Stimulated activated naive B cell treated with anti-CD40 and anti-IgM and Interleukin-4, amounts not matched to agents 10 μg/mL and 1 μg/mL and 100 μg/mL, for 72 hours (primary cell): Measurements from ENCODE around the gene ZPBP.
A peak's percentile ranks its signal among the peaks of the same experiment; 100 is the strongest.
"Not testable (repeated sequence)": the region's sequence is repeated elsewhere in the genome, so short reads cannot be mapped to it uniquely, and the experiment has no call there.

Source experiments
- ATAC-seq, 2 donors: fragments of 150-1000 bp; cut with Tn5 transposase; replicated peaks; 2 replicates each; pipeline ENCODE4 v1.10.0; 2021; ENCODE audit warnings: moderate library complexity in 1 of 2
- DNase-seq: peaks from one replicate; pipeline ENCODE4 v3.0.0; 2021
- H3K27ac Mint-ChIP-seq: one replicate; pipeline ENCODE4 v1.8.0; 2022; ENCODE audit warnings: mild to moderate bottlenecking, mixed read lengths
- H3K27me3 Mint-ChIP-seq, 2 donors: one replicate each; pipeline ENCODE4 v1.8.0; 2022; ENCODE audit warnings: mixed read lengths in 2 of 2
- H3K36me3 Mint-ChIP-seq, 2 donors: one replicate each; pipeline ENCODE4 v1.8.0; 2022; ENCODE audit warnings: mixed read lengths in 2 of 2, mild to moderate bottlenecking in 1 of 2
- H3K4me1 Mint-ChIP-seq, 2 donors: one replicate each; pipeline ENCODE4 v1.8.0; 2022; ENCODE audit warnings: mixed read lengths in 2 of 2, mild to moderate bottlenecking in 1 of 2
- H3K4me3 Mint-ChIP-seq, 2 donors: one replicate each; pipeline ENCODE4 v1.8.0; 2022; ENCODE audit warnings: mild to moderate bottlenecking in 2 of 2, mixed read lengths in 2 of 2, moderate library complexity in 1 of 2
- H3K9me3 Mint-ChIP-seq, 2 donors: one replicate each; pipeline ENCODE4 v1.8.0; 2022; ENCODE audit warnings: mixed read lengths in 2 of 2, mild to moderate bottlenecking in 1 of 2

Gene ZPBP

DNA sequence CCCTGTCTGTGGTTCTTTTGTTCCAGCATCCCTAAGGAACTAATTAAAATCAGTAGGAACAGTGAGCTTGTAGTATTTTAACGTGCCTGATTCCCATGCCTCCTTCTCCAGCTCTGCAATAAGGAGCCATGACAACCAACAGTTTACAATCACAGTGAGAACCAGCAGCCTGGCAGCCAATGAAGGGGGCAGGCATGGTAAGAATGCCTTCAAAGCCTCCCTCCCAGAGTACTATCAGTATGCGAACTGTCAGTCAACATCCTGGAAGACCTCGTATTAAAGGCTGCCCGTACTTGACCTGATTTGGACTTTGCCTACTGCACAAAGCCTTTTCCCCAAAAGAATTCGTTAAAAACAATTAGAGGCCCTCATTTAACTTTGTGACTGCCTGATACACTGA, 7.7 kb downstream of the ZPBP start:
- ATAC-seq = no peak
- Mint-ChIP-seq H3K4me1 (no peaks in the 10 kb centered on the region), H3K9me3 (peaks cover 0 to 1% of the 10 kb centered on the region in 2 donors), H3K36me3 (no peaks in the 10 kb centered on the region), H3K27ac (no peak overlapping the region), H3K4me3 (no peak overlapping the region), H3K27me3 (peaks cover 0 to 5% of the 10 kb centered on the region in 2 donors)
- DNase-seq = no peak

DNA sequence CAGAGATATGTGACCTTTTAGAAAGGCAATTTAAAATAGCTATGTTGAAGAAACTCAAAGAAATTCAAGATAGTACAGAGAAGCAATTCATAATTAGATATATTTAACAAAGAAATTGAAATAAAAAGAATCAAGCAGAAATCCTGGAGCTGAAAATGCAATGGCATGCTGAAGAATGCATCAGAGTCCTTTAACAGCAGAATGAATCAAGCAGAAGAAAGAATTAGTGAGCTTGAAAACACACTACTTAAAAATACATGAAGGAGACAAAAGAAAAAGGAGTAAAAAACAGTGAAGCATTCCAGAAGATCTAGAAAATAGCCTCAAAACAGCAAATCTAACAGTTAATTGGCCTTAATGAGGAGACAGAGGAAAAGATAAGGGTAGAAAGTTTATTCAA, 20.0 kb downstream of the ZPBP start:
- ATAC-seq (no peak), DNase-seq (no peak)
- Mint-ChIP-seq H3K27me3 (peaks cover 22 to 36% of the 10 kb centered on the region in 2 donors), H3K4me3 (no peak overlapping the region), H3K4me1 (peaks cover 13 to 19% of the 10 kb centered on the region in 2 donors), H3K9me3 (peaks cover 18 to 22% of the 10 kb centered on the region in 2 donors), H3K27ac (no peak overlapping the region), H3K36me3 (peaks cover 9 to 17% of the 10 kb centered on the region in 2 donors)

DNA sequence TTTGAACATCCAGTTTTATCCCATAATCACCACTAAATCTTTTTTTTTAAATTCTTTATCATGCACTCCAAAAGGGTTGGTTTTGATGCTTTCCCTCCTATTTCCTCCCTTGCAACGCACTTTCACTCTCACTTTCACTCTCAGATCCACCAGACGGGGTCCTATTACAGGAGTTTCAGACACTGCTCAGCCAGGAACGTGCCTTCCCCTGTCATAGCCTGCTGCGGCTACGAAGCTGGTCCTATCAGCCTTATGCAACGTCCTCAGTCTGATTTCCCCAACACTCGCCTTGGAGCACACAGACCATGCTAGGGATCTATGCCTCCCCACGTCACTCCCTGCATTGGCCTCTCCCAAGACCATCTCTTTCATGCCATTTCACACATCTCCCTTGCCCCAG, 23.4 kb downstream of the ZPBP start:
- peaks cover 6 to 16% of the 10 kb centered on the region in 2 donors for H3K27me3 Mint-ChIP-seq
- H3K9me3 Mint-ChIP-seq = peaks cover 16 to 22% of the 10 kb centered on the region in 2 donors
- ATAC-seq = peak; percentile 86 to 90
- peaks cover 13 to 21% of the 10 kb centered on the region in 2 donors for H3K4me1 Mint-ChIP-seq
- DNase-seq = peak; percentile 29
- peak overlapping the region; percentile 84 for H3K27ac Mint-ChIP-seq
- peak overlapping the region; percentile 83 to 84 for H3K4me3 Mint-ChIP-seq
- peaks cover 9 to 17% of the 10 kb centered on the region in 2 donors for H3K36me3 Mint-ChIP-seq

DNA sequence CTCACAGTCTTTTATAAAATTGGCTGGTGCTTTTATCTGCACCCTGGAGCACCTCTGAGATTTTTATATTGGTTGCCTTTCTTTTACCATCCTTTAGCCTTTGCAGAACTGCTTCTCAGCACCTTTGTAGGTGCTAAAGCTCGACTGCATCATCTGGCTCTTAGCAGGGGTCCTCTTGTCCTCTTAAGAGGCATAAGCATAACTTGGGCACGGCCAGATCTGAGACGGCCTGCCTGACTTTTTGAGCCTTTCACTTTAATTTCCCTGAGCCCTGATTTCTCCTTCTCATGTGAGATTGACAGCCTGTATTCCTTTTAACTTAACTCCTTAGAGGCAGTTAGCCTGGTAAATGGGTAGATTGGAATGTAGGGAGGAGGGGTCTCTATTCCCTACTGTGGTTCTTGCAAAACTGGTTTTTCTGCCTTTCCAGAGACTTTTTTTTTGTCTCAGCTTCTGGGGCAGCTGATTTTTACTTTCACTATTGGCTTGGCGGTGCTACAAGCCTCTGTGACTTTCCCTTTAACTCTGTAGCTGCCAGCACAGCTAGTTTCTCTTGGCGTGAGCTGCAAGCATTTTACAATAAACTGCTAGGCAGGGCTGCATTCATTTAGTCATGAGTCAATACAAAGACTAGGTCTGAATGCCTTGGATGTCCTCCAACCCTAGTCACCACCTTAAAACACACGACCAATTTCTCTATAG, 24.0 kb downstream of the ZPBP start:
- DNase-seq (no peak), ATAC-seq (peak; percentile 62 to 67)
- H3K4me3 Mint-ChIP-seq = peak overlapping the region; percentile 83 to 84
- peaks cover 8 to 10% of the 10 kb centered on the region in 2 donors for H3K27me3 Mint-ChIP-seq
- H3K4me1 Mint-ChIP-seq = peaks cover 13 to 21% of the 10 kb centered on the region in 2 donors
- H3K9me3 Mint-ChIP-seq = peaks cover 16% of the 10 kb centered on the region in 2 donors
- peak overlapping the region; percentile 84 for H3K27ac Mint-ChIP-seq
- peaks cover 9 to 16% of the 10 kb centered on the region in 2 donors for H3K36me3 Mint-ChIP-seq

DNA sequence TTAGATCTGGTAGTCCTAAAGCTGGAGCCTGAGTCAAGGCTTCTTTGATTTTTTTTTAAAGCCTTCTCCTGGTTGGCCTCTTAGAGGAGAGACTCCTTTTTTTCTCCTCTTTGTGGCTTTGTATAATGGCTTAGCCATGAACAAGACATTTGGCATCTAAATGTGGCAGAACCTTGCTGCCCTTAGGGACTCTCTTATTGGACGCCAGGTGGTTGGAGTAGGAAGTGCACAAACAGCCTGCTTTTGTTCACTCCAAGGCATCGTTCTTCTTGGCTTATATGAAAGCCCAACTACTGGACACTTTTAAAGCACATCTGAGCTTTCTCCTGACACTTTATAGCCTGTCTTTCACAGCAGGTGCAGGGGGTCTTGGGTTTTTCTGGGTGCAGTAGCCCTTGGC, 25.0 kb downstream of the ZPBP start:
- DNase-seq (no peak), ATAC-seq (peak; percentile 76 to 85)
- Mint-ChIP-seq H3K9me3 (peaks cover 10 to 14% of the 10 kb centered on the region in 2 donors), H3K27ac (no peak overlapping the region), H3K4me3 (peak overlapping the region; percentile 83 to 84), H3K27me3 (peaks cover 4 to 5% of the 10 kb centered on the region in 2 donors), H3K4me1 (peaks cover 13 to 21% of the 10 kb centered on the region in 2 donors), H3K36me3 (peaks cover 6 to 13% of the 10 kb centered on the region in 2 donors)

DNA sequence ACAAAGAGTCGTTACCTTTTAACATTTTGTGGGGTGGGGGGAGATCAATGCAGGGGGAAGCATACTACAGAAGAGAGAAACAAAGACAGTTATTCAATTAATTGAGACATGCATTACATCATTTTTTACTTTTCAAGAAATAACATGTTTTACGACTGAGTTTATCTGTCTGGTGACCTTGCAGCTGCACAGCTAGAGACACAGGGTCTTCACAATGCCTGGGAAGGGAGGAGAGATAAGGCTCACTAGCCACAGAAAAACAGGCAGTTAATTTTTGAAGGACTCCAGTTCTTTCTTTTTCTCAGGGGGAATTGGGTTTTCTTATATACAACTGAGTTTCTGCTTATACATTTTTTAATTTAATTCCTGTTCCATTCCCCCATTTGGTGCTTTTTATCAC, 30.1 kb downstream of the ZPBP start:
- Mint-ChIP-seq H3K4me1 (peaks cover 0 to under 1% of the 10 kb centered on the region in 2 donors), H3K36me3 (peaks cover 3% of the 10 kb centered on the region in 2 donors), H3K27ac (no peak overlapping the region), H3K9me3 (peaks cover 5 to 8% of the 10 kb centered on the region in 2 donors), H3K4me3 (no peak overlapping the region), H3K27me3 (peaks cover 14 to 30% of the 10 kb centered on the region in 2 donors)
- ATAC-seq = no peak
- DNase-seq = no peak

DNA sequence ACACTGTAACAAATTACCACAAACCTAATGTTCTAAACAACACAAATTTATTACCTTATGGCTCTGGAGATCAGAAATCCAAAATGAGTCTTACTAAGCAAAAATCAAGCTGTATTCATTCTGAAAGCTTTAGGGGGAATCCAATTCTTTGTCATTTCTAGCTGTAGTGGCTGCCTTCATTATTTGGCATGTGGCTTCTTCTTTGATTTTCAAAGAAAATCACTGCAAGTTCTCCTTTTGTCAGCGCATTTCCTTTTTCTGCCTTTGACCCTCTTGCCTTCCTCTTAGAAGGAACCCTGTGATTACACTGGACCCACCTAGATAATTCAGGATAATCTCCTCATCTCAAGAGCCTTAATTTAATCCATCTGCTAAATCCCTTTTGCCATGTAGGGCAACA, 36.9 kb downstream of the ZPBP start:
- Mint-ChIP-seq H3K4me1 (no peaks in the 10 kb centered on the region), H3K27me3 (peaks cover 23 to 30% of the 10 kb centered on the region in 2 donors)
- peak in 1 of 2 donors; percentile 60 for ATAC-seq

DNA sequence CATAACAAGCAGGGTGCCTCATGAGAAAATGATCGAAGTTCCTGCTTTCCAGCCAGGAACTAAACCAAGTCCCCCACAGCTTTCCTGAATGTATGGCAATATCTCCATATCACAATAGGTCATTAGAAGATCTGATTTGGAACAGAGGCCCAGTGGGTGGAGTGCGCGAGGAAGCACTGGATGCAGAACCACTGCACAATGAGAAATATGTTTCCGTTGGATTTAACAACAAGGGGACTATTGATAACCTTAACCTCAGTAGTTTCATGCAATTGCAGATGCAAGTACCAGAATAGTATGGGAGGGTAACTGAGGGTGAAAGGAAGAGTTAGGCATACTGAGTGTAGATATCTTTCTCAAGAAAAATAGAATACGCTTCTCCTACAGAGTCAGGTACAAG, 45.3 kb downstream of the ZPBP start:
- peaks cover 8 to 13% of the 10 kb centered on the region in 2 donors for H3K9me3 Mint-ChIP-seq
- H3K27ac Mint-ChIP-seq = no peak overlapping the region
- H3K4me1 Mint-ChIP-seq = no peaks in the 10 kb centered on the region
- peaks cover 38 to 52% of the 10 kb centered on the region in 2 donors for H3K27me3 Mint-ChIP-seq
- no peak overlapping the region for H3K4me3 Mint-ChIP-seq
- ATAC-seq (no peak), DNase-seq (no peak)
- H3K36me3 Mint-ChIP-seq = no peaks in the 10 kb centered on the region

More for the DNA sequence above, 36.9 kb downstream of the ZPBP start:
- Mint-ChIP-seq H3K9me3 (peaks cover 0 to 3% of the 10 kb centered on the region in 2 donors), H3K4me3 (no peak overlapping the region), H3K36me3 (no peaks in the 10 kb centered on the region), H3K27ac (no peak overlapping the region)
- no peak for DNase-seq

DNA sequence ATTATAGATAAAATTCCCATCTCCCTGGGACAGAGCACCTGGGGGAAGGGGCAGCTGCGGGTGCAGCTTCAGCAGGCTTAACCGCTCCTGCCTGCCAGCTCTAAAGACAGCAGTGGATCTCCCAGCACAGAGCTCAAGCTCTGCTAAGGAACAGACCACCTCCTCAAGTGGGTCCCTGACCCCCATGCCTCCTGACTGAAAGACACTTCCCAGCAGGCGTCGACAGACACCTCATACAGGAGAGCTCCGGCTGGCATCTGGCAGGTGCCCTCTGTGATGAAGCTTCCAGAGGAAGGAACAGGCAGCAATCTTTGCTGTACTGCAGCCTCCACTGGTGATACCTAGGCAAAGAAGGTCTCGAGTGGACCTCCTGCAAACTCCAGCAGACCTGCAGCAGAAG, 51.9 kb downstream of the ZPBP start:
- DNase-seq, H3K9me3 Mint-ChIP-seq, ATAC-seq, H3K4me3 Mint-ChIP-seq, H3K4me1 Mint-ChIP-seq, H3K27ac Mint-ChIP-seq, H3K36me3 Mint-ChIP-seq: not testable (repeated sequence)
- H3K27me3 Mint-ChIP-seq = peaks cover 28 to 54% of the 10 kb centered on the region in 2 donors

DNA sequence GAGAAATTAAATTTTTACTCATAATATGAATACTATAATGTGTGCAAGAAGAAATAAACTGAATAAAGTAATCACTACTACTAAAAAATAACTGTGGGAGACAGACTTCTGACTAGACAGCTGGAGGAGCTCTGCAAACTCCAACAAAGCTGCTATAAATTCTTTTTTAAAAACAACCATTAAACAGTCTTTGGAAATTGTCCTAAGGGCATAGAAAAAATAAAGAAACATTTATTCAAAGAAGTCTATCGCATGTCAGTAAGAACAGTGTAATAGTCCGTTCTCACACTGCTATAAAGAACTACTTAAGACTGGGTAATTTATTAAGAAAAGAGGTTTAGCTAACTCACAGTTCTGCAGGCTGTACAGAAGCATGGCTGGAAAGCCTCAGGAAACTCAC, 56.0 kb downstream of the ZPBP start:
- no peaks in the 10 kb centered on the region for H3K9me3 Mint-ChIP-seq
- no peaks in the 10 kb centered on the region for H3K36me3 Mint-ChIP-seq
- no peak overlapping the region for H3K4me3 Mint-ChIP-seq
- DNase-seq (no peak), ATAC-seq (no peak)
- peaks cover 27 to 29% of the 10 kb centered on the region in 2 donors for H3K27me3 Mint-ChIP-seq
- no peaks in the 10 kb centered on the region for H3K4me1 Mint-ChIP-seq
- no peak overlapping the region for H3K27ac Mint-ChIP-seq

DNA sequence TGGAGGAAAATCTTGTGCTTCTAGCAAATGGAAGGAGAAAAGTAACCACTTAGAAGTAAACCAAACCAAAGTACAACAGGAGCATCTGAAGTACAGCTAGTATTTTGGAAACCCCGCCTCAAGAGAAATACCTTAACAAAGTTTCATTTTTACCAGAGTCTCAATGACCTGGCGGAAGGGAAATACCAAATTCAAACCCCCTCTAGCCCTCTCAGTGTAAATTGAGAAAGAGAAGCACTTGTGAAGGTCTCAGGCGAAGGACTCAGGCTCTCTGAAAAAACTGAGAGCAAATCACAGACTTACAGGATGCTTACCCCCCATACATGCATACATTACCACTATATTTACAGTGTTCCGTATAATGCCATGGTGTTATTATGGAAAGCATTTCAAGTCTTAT, 70.1 kb downstream of the ZPBP start:
- peaks cover 17 to 36% of the 10 kb centered on the region in 2 donors for H3K27me3 Mint-ChIP-seq
- no peak for DNase-seq
- H3K4me3 Mint-ChIP-seq = no peak overlapping the region
- no peaks in the 10 kb centered on the region for H3K36me3 Mint-ChIP-seq
- no peaks in the 10 kb centered on the region for H3K4me1 Mint-ChIP-seq
- no peak for ATAC-seq
- peaks cover 2 to 5% of the 10 kb centered on the region in 2 donors for H3K9me3 Mint-ChIP-seq
- H3K27ac Mint-ChIP-seq = no peak overlapping the region

DNA sequence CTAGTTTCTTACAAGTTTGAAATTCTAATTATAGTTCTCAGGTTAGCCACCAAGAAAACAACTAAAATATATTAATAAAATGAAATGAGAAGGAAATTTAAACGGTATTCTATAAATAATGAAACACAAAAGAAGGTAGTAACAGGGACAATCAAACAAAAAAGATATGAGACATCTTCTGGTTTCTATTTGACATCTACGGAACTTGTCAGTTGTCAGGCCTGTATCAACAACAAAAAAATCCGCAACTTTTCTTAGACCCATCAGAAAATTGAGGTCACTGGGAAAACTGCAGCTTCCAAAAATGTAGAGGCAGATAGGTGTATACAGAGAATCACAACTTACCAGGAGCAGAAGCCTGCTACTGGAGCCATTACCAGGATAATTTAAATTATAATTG, 70.6 kb downstream of the ZPBP start:
- Mint-ChIP-seq H3K36me3 (no peaks in the 10 kb centered on the region), H3K9me3 (peaks cover 2 to 5% of the 10 kb centered on the region in 2 donors), H3K4me1 (no peaks in the 10 kb centered on the region), H3K27ac (no peak overlapping the region), H3K27me3 (peaks cover 17 to 33% of the 10 kb centered on the region in 2 donors), H3K4me3 (no peak overlapping the region)
- DNase-seq = no peak
- ATAC-seq = no peak

DNA sequence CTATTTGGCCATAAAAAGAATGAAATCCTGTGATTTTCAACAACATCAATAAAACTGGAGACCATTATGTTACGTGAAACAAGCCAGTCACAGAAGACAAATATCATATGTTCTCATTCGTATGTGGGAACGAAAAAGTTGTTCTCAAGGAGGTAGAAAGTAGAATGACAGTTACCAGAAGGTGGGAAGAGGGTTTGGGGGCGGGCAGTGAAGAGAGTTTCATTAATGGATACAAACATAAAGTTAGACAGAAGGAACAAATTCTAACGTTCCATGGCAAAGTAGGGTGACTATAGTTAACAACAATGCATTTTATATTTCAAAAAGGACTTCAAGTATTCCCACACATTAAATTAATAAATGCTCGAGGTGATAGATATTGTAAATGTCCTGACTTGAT, 97.4 kb downstream of the ZPBP start:
- Mint-ChIP-seq H3K4me1 (no peaks in the 10 kb centered on the region), H3K36me3 (no peaks in the 10 kb centered on the region), H3K4me3 (no peak overlapping the region), H3K9me3 (no peaks in the 10 kb centered on the region), H3K27ac (no peak overlapping the region), H3K27me3 (no peaks in the 10 kb centered on the region)
- DNase-seq = no peak
- ATAC-seq = no peak

DNA sequence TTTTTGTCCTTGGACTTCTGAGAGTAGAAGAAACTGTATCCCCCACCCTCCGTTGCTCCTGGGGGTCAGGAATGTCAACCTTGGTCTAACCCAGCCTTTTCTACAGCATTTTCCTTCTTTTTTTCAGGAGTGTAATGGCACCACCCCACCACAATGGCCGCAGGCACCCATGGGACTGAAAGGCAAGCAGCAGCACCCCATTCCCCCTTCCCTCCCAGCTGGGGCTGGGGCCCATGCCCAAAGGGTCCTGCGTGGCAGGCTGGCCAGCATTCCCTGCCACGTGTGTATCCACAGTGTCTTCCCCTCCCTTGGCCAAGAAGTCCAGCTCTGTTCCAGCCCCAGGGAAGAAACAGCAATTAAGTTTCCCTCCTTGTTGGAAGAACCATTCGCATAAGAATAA, 106.9 kb downstream of the ZPBP start:
- Mint-ChIP-seq H3K9me3 (peaks cover 9 to 23% of the 10 kb centered on the region in 2 donors), H3K27me3 (no peaks in the 10 kb centered on the region), H3K36me3 (peaks cover 0 to 4% of the 10 kb centered on the region in 2 donors), H3K4me3 (no peak overlapping the region), H3K27ac (no peak overlapping the region), H3K4me1 (no peaks in the 10 kb centered on the region)
- DNase-seq = no peak
- ATAC-seq = no peak

DNA sequence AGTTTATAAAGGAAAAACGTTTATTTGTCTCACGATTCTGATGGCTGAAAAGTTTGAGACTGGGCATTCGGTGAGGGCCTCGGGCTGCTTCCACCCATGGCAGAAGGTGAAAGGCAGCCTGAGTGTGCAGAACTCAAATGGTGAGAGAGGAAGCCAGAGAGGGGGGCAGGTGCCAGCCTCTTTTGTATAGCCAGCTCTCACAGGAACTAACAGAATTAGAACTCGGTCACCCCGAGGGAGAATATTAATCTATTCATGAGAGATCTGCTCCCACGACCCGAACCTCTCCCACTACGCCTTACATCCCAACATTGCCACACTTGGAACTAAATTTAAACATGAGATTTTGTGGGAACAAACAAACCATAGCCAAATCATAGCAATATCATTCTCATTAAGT, 112.6 kb downstream of the ZPBP start:
- H3K27me3 Mint-ChIP-seq = no peaks in the 10 kb centered on the region

More for the DNA sequence above, 112.6 kb downstream of the ZPBP start:
- H3K4me3 Mint-ChIP-seq = no peak overlapping the region
- no peak overlapping the region for H3K27ac Mint-ChIP-seq
- DNase-seq (no peak), ATAC-seq (no peak)
- peaks cover 0 to 1% of the 10 kb centered on the region in 2 donors for H3K9me3 Mint-ChIP-seq
- no peaks in the 10 kb centered on the region for H3K4me1 Mint-ChIP-seq
- no peaks in the 10 kb centered on the region for H3K36me3 Mint-ChIP-seq
